Sigmoid colon (tissue), 4 donors: ENCODE data around the gene WIPF2.

Source experiments
- EP300 ChIP-seq, 4 donors: sonication (generic); formaldehyde crosslinking; IDR thresholded peaks; one replicate each; pipeline ENCODE4 v1.6.1; 2017; ENCODE audit warnings: antibody characterized with exemption in 4 of 4
- POLR2AphosphoS5 ChIP-seq, 4 donors: sonication (generic); formaldehyde crosslinking; IDR thresholded peaks; one replicate each; pipeline ENCODE4 v1.6.1; 2017; ENCODE audit warnings: antibody characterized with exemption in 4 of 4
- TF ChIP-seq, protein P1 (sequence below), 4 experiments: fragments of 450-650 bp in 3 of 4; fragments of 200-600 bp in 1 of 4; IDR thresholded peaks; one replicate each; pipeline ENCODE4 v1.5.1; 2016 to 2019; ENCODE audit warnings: antibody characterized with exemption in 4 of 4, mild to moderate bottlenecking in 3 of 4, moderate library complexity in 2 of 4

DNA sequence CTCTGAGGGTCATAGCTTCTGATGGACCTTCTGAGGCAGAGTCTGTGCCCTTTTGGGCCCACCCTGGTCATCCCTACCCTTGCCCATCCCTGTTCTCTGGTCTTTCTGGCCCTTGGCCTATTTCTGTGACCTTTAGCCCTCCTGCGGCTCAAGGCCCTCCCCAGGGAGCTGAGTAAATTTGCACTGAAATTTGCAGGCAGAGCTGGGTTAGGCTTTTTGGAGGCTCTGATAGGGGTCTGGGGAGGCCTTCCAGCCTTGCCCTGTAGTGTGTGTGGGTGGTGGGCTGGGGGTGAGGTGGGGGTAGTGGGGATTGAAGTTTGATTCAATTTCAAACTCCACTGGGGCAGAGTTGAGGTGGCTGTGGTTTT, 107.7 kb downstream of the WIPF2 start:
- TF ChIP-seq EP300 (IDR thresholded peaks at IDR 0.05) (no peak), POLR2AphosphoS5 (IDR thresholded peaks at IDR 0.05) (no peak)
- TF ChIP-seq, protein P1, sequence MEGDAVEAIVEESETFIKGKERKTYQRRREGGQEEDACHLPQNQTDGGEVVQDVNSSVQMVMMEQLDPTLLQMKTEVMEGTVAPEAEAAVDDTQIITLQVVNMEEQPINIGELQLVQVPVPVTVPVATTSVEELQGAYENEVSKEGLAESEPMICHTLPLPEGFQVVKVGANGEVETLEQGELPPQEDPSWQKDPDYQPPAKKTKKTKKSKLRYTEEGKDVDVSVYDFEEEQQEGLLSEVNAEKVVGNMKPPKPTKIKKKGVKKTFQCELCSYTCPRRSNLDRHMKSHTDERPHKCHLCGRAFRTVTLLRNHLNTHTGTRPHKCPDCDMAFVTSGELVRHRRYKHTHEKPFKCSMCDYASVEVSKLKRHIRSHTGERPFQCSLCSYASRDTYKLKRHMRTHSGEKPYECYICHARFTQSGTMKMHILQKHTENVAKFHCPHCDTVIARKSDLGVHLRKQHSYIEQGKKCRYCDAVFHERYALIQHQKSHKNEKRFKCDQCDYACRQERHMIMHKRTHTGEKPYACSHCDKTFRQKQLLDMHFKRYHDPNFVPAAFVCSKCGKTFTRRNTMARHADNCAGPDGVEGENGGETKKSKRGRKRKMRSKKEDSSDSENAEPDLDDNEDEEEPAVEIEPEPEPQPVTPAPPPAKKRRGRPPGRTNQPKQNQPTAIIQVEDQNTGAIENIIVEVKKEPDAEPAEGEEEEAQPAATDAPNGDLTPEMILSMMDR (IDR thresholded peaks at IDR 0.05): no peak
